Measurements from ENCODE around the gene PGGHG.

Gene PGGHG

DNA sequence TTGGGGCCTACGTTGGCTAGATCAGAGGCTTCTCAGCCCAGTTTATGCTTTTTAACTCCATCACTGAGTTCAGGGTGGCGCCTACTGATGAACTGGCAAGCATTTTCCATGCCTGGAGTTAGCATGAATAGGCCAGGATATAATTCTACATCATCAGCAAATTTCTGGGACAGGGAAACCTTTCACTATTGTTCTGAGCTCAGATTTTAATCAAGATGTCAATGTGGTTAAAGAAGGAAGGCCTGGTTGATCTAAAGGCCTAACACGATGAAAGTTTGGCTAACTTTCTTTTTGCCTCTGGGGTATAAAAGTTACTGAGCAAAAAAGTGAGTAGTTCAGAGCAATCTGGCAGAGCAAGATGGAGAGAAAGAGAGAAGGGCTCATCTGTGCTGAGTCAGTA, 53.4 kb downstream of the PGGHG start:
- no peak overlapping the region for H2AFZ ChIP-seq (ENCODE audit: low read length)
- no peak overlapping the region for H3K9ac ChIP-seq (ENCODE audit: low read length)
- H3K27ac ChIP-seq (ENCODE audit: low read depth, low read length, poor library complexity, severe bottlenecking), result no peak overlapping the region
- peaks cover 20% of the 10 kb centered on the region for H3K4me1 ChIP-seq (ENCODE audit: insufficient read depth, low read length, severe bottlenecking)
- H3K79me2 ChIP-seq (ENCODE audit: insufficient read depth, low read length), result no peaks in the 10 kb centered on the region
- no peaks in the 10 kb centered on the region for H3K9me3 ChIP-seq (ENCODE audit: low read length)
- H3K4me2 ChIP-seq (ENCODE audit: low read length), result no peak overlapping the region
- no peak overlapping the region for H3K4me3 ChIP-seq (ENCODE audit: low read depth, low read length, poor library complexity, severe bottlenecking)
- 0 out of 2 replicates have a peak, but pooled peaks cover 4% of the 10 kb centered on the region for H3K27me3 ChIP-seq (ENCODE audit: insufficient read depth, low read length)
- TF ChIP-seq, protein P1, sequence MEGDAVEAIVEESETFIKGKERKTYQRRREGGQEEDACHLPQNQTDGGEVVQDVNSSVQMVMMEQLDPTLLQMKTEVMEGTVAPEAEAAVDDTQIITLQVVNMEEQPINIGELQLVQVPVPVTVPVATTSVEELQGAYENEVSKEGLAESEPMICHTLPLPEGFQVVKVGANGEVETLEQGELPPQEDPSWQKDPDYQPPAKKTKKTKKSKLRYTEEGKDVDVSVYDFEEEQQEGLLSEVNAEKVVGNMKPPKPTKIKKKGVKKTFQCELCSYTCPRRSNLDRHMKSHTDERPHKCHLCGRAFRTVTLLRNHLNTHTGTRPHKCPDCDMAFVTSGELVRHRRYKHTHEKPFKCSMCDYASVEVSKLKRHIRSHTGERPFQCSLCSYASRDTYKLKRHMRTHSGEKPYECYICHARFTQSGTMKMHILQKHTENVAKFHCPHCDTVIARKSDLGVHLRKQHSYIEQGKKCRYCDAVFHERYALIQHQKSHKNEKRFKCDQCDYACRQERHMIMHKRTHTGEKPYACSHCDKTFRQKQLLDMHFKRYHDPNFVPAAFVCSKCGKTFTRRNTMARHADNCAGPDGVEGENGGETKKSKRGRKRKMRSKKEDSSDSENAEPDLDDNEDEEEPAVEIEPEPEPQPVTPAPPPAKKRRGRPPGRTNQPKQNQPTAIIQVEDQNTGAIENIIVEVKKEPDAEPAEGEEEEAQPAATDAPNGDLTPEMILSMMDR (IDR thresholded peaks at IDR 0.05; ENCODE audit: low read length), result no peak
- TF ChIP-seq EZH2 (IDR thresholded peaks at IDR 0.05; ENCODE audit: borderline replicate concordance, low read length), result no peak
- H4K20me1 ChIP-seq (ENCODE audit: insufficient read depth, low read length), result no peaks in the 10 kb centered on the region
- H3F3A ChIP-seq (ENCODE audit: insufficient read depth, low read length), result no peaks in the 10 kb centered on the region
- no peaks in the 10 kb centered on the region for H3K36me3 ChIP-seq (ENCODE audit: insufficient read depth, low read length)
- H3K9me2 ChIP-seq (ENCODE audit: low read depth, low read length), result no peaks in the 10 kb centered on the region

DNA sequence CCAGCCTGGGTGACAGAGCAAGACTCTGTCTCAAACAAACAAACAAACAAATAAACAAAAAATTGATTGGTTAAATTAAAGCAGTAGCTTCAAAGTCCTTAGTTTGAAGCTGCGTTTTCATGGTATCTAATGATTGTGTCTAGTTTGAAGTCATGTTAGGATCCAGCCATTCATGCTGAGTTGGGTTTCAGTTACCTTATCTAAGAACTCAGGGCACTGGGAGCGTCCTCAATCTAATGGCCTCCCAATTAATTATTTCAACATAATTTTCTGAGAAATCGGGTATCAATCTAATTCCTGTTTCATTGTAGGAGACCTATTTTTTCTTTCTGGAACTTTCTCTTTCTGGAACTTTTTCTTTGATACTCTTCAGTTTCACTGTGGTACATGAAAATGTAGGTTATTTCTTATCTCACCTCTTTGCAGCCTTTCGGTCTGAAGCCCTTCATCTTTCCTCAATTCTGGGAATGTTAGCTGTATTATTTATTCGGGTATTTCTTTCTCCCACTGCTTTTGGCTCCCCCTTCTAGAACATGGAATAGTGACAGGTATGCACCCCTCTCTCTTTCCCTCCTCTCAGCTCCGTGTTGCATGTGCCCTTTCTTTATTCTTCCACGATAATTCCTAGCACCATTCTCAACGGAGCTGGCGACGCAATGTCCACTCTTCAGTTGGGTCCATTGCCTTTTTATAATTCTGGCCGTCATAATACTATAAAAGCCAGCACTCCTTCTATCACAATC, 56.1 kb downstream of the PGGHG start:
- Histone ChIP-seq H2AFZ (ENCODE audit: low read length) (no peak overlapping the region), H3K9me2 (ENCODE audit: low read depth, low read length) (no peaks in the 10 kb centered on the region), H3K4me1 (ENCODE audit: insufficient read depth, low read length, severe bottlenecking) (peaks cover 17% of the 10 kb centered on the region), H3K4me2 (ENCODE audit: low read length) (no peak overlapping the region), H4K20me1 (ENCODE audit: insufficient read depth, low read length) (no peaks in the 10 kb centered on the region), H3F3A (ENCODE audit: insufficient read depth, low read length) (no peaks in the 10 kb centered on the region), H3K27ac (ENCODE audit: low read depth, low read length, poor library complexity, severe bottlenecking) (no peak overlapping the region), H3K4me3 (ENCODE audit: low read depth, low read length, poor library complexity, severe bottlenecking) (no peak overlapping the region), H3K36me3 (ENCODE audit: insufficient read depth, low read length) (no peaks in the 10 kb centered on the region), H3K27me3 (ENCODE audit: insufficient read depth, low read length) (0 out of 2 replicates have a peak, but pooled peaks cover 4% of the 10 kb centered on the region), H3K79me2 (ENCODE audit: insufficient read depth, low read length) (no peaks in the 10 kb centered on the region), H3K9ac (ENCODE audit: low read length) (no peak overlapping the region), H3K9me3 (ENCODE audit: low read length) (no peaks in the 10 kb centered on the region)
- TF ChIP-seq, protein P1 (IDR thresholded peaks at IDR 0.05; ENCODE audit: low read length), result no peak
- no peak for TF ChIP-seq EZH2 (IDR thresholded peaks at IDR 0.05; ENCODE audit: borderline replicate concordance, low read length)
